Ammon's horn (tissue), 1 donor: ENCODE results near the gene HOXA6.

Experiments
- DNase-seq: peaks from one replicate; pipeline ENCODE4 v3.0.0-alpha.2; 2016; ENCODE audit warnings: low spot score

HOXA6 gene

DNA sequence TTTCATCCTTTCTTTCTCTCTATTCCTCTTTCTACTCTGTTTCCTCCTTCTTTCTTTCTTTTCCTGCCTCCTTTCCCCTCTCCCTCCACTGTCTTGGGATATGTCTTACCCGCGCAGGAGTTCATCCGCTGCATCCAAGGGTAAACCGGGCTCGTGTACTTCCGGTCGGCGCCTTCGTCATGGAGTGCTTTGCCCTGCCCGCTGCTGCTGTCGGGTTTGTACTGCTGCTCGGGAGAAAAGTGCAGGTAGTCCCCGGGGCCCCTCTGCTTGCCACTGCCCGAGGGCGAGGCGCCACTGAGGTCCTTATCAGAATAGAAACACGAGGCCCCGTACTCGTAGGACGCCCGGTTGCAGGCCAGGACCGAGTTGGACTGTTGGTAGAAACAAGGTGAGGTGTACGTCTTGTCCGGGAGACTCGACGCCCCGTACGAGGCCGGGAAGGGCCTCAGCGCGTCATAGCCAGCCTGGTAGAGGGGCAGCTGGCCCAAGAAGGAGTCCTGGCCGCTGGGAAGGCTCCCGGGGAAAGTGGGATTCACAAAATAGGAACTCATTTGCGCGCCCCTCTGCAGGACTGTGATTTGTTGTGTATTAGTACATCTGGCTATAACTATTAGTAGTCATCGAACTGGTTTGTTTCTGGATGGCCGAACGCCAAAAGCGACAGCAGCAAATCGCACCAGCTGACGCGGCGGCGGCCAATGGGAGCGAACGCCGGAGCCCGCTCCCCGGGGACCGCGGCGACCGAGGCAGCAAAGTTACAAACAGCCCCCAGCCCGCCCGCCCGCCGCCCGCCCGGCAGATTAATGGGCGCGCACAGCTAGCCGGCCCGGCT, at the start of gene HOXA6:
Gene HOXA6, minus strand, starts transcription at position 576 of the 832 bp plus-strand sequence. Its CDS starts 25 bp downstream, at position 551.
- no peak for DNase-seq

DNA sequence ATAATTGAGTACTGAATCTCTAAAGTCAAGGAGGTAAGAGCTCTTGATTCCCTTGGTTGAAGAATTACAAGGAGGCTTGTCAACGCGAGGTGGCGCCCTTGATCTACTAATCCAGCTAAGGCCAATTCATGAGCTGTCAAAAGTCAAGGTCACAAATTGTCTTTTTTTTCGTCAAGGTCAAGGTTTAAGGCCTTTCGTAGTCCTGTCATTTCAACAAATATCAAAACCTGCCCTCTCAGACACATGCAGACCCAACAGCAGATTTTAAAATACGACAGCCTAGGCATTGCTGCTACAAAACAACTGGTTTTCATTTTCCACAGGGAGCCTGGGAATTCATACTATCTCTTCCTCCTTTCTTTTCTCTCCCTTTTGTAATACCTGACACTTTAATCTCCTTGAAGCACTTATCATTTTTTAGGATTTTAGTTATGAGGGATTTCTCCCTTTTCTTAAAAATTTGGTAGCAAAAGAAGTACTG, 48.8 kb upstream of the HOXA6 start:
- peak; percentile 88 for DNase-seq

DNA sequence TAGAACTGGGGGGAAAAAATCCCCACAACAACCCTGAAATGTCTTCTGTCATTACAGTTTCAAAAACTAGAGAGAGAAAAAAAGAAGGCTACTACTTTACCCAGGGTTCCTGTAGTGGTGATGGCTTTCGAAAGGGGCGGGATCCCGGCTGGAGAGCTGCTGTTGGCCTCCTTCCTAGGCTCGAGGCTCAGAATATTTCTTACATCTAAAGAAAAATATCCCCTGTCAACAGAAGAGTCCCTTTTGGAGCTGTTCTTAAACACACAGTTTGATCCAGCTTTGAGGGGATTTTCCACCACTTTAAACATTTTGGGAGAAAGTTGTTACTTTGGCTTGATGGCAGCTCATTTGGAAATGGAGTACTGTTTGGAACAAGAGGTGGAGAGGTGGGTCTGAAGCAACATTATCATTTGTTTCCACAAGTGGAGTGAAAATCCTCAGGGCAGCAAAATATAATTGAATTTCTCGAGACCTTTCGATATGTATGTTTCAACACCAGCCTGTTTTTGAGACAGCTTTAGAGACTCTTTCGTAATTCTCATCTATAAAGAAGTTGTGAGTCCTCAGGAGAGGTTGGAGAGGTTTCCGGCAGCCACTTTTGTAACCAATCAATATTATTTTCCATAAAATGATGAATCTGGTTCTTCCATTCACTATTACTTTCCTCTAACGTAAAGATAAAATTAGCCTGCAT, 47.3 kb upstream of the HOXA6 start:
- DNase-seq, result no peak

DNA sequence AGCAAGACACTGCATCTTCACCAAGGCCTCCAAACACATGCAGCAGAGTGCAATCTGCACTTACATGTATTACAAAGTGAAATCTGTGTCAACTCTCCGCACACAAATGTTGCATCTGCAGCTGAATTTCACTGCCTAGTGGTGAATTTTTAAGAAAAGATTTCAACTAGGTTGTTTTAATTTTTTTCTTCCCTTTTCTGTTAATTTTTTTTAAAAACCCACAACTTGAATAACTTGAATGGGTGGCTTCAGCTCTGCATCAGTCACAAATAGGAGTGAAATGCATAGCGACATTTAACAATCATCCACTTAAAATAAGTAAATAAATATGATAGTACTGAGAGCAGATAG, 46.4 kb upstream of the HOXA6 start:
- DNase-seq, result no peak

DNA sequence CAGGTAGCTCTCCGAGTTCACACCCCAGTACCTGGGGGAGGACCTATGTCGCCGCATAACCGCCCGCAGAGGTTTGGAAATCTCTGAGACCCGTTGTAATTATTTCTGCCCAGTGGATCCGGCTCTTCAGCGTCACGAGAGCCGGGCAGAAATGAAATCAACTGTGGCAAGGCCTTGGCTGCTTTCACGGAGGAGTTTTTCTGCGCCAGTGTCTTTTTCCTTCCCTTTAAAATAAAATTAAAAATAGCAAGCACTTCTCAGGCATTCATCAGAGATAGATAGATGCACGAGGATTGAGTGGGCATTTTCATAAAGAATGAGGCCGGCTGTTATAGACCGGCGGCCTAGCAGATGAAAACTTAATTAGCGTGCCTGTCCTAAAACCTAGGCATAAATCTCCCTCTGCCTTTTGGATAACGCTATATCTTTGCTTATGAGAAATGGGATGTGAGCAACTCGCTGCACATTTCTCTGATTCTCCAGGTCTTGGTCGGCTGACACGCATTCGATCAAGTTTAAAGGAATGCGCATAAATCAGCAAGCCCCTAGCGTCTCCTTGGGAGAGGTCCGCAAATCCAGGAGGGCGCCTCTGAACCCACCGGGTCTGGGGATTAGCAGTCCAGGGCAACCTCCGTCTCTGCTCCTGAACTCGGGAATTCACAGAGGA, 45.9 kb upstream of the HOXA6 start:
- DNase-seq, result no peak

DNA sequence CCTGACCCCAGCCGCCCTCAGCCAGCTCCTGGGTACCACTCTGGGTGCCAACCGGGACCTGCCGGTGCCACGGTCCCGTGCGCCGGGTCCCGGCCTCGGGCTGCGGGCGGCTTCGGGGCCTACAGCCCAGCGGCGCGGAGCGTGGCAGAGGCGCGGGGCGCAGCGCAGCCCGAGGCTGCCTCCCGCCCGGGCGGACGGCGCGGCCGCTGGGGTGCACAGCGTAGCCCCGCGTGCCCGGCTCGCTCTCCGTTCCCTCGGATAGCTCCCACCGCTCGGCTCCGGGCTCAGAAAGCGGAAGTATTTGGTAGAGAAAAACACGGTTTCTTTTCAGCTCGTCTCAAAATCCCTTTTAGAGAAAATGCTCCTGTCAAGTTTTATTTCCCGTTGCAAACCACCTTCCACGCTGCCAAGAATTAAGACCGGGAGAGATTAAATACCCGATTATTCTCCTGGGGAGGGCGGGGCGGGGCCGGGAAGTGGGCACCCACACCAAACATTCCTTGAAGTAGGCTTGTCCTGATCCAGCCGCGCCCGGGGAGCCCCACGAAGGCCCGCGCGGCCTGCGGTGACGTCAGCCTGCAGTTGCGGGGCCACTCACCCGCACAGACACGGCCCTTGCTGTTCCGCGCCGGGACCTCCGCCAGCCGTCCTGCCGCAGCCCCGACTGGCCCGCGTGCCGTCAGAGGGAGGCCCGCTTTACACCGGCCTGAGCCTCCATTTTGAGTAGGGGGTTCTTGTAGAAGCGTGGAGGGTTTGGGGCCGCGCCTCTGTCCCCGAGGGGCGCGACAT, 45.2 kb upstream of the HOXA6 start:
- DNase-seq, result no peak

DNA sequence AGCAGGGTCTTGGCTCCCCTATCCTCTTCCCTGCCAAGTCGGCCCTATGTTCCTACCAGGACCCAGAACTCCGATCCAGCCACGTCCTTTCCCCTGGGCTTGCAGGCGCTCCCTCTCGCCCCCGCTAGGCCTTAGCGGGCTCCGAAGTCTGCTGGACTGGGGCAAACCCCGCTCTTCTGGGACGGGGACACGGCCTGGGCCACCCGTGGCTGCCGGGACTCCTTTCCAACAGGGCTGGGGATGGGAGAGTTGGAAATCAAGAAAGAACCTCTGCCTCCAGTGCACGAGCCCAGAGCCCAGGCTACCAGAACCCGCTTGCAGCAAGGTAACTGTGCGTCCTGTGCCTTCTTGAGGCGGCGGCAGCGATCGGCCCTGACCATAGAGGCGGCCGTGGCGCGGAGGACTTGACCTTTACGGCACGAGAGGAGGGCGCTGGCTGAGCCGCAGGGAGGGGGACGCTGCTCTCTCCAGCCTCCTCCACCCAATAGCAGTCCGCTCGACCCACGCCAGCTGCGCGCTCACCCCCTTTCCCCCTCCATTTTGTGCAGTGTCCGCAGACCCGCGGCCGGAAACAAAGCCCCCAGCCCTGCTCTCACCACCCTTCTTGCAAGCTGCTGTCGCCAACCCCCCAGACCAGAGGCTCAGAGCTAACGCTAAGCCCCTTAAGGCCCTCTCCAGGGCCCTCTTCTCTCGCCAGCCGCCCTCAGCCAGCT, 44.4 kb upstream of the HOXA6 start:
- no peak for DNase-seq

DNA sequence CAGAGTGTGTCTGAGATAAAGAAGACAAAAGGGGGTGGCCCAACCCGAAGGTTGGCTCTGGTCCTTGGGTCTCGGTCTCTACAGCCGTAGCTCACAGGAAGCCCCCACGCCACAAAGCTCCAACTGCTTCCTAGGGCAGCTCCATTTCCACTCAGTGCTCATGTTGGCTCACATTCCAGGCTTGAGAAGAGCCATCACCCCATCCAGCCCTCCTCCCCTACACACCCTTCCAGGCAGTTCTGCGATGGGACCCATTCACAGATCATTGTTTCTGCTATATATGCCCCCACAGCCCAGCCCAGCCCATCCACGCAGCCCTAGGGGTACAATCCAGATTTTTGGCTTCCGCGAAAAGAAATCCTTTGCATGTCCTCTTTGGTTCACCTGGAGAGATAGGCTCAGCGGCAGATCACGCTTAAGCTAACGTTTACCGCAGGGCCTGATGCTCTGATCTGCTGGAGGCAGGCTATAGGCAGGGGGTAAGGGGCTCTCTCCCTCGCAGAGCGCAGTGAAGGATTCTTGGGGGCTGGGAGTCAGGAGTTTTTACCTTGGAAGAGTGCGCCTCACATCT, 43.7 kb upstream of the HOXA6 start:
- DNase-seq, result no peak

DNA sequence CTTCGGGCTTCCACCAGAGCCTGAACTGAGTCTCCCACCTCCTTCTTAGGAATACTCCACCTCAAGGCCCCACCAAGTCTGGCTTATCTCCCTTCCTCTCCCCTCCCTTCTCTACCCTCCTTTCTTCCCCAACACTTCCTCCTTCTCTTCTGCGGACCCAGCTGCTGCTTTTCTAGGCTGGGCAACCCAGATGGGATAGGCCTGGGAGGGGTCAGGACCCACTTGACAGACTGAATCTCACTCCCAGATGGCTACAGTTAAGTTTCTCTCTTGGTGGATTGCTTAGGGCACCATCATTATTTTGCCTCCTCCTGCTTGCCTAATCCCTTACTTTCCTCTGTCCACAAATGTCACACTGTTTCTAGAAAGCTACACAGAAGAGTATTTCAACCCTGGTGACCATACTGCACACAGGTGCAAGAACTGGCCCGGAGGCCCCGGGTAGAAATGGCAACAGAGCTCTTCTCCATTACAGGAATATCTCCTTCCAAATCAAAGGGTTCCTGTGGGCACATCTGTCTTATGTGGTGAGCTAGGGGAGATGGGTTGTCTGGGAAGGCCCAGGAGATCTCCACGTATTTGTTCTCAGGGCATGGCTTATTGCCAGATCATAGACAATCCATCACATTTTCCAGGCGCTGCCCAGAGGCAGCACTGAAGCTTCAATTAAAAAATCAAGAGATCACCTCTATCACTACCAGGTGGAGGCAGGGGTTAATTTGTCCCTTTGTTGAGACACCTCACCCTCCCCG, 42.6 kb upstream of the HOXA6 start:
- no peak for DNase-seq

DNA sequence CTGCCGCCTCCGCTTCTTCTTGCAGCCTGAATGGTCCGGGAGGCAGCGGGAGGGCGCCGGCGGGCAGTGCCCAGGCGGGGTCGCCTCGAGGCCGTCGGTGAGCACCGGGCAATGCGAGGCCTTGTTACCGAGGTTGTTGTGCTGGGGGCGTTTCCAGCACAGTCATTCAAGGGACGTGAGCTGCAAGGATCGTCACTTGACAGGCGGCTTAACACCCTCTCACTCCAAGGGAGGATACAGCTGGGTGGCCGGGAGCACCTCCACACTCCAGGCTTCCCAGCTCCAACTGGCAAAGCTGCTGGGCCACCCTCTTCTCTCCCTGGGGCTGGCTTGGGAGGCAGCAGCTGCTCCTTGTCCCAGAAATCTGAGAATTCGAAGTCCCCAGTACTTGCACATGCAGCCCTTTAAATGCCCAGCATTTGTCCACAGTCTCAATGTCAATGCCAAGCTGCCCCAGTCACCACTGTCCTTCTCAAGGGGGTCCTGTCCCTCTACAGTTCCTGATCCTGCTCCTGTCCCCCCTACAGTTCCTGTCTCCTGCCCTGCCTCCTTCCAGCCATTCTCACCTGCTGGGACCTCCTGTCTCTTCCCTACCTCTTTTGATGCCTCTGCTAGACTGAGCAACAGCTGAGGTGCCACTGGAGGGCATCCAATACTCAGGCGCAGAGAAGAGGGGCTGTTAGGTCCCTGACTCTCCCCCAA, 41.9 kb upstream of the HOXA6 start:
- DNase-seq, result no peak

DNA sequence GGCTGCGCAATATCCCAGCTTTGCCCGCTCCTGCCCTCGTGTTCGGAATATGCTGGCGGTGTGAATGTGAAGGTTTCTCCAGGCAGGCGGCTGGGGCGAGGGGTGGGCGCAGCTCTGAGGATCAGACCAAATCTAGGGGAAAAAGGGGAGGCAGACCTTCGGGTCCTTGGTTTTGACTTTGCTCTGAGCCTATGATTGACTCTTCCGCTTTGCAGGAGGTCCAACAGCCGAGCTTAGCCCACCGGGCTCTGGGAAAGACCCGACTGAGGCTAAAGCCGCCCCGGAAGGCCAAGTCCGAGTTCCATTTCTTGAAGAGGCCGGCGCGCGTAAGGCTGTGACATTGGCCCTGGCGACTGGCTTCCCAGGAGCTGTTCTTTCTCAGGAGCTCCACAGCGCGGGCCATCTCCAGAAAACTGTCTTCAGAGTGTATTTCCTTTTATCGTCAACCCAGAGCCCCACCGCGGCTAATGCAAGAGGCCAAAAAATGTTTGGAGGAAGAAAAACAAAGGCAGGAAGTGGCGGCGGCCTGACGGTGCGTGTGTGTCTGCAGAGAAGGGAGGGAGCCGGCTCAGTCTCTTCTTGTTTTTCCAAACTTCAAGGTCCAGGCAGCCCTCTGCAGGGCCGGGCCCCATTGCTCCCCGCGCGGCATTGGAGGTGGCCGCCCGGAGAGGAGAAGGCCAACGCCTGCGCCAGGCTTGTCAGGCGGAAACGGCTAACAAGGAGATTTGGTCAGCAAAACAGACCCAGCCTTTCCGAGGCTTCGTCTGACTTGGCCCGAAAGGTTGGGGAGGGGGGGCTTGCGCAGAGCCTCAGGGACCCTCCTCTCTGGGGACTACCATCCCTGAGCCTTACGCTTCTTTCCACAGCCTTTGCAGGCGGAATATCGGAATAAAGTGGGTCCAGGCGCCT, 41.1 kb upstream of the HOXA6 start:
- no peak for DNase-seq

DNA sequence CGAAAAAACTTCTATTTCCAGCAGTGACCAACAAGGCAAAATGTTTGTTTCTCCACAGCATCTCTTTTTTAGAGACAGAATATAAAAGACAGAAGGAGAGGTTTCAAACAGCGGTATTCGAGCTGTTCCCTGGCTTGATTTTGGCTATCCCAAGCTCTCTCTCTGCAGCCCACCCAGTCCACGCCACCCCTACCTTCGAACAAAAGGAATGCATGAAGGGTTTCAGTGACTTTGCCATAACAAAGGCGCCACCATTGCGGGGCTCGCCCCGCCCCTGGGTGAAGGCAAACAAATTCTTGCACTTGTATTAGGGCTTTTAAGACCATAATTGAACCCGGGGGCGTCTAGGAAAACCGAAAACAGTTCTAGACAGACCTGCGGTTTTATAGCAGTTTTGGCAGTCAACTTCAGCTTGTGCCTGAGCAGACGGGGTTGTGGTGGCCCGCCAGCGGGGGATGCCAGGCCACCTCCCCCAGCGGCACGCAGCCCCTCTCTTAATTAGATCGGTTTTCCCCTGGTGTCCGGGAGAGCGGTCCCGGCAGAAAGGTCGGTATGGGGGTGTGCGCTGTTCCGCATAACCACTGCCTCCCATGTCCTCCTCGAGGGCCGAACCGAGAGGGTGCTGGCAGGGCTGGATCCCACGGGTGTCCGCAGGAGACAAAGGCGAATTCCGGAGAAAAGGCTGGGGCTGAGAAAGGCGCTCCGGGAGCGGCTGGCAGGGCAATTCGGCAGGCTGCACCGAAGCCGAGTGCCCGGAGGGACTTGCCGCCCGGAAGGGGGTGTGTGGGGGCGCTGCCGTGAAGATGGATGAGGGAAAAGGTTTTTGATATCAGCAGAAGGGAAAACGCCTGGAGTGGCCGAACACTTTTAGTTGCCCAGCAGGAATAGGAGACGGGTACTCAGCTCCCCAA, 40.2 kb upstream of the HOXA6 start:
- no peak for DNase-seq

DNA sequence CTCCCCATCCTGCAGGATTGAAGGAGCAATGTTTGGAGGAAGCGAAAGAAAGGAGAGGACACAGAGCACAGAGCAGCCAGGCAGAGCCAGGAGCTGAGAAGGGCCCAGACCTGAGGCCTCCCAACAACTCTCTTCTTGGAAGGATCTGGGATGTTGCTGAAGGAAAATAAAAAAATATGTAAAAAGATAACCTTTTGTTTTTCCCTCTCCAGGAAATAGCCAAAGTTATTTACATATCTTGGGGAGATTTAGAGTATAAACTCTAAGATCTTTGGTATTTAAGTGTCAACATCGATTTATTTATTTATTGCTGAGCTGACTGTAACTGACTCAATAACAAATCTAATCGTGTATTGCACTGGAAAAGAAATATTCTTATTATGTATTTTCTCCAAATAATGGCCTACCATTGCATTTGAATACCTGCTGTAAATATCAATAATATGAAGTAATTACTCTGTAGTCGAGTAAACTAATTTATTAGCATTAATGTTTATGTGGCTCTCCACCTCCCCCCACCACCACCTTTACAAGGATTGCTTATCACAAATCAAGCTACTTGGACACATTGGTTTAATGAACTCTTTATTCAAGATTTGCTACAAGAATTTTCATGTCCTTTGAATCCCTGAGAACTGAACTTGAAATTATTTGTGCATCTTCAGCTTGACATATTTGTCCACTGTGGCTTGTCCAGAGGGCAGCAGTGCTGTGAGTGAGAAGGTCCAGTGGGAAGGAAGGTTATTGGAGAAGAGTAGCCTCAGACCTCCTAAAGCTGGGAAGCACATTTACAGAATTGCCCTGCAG, 39.3 kb upstream of the HOXA6 start:
- DNase-seq, result no peak

DNA sequence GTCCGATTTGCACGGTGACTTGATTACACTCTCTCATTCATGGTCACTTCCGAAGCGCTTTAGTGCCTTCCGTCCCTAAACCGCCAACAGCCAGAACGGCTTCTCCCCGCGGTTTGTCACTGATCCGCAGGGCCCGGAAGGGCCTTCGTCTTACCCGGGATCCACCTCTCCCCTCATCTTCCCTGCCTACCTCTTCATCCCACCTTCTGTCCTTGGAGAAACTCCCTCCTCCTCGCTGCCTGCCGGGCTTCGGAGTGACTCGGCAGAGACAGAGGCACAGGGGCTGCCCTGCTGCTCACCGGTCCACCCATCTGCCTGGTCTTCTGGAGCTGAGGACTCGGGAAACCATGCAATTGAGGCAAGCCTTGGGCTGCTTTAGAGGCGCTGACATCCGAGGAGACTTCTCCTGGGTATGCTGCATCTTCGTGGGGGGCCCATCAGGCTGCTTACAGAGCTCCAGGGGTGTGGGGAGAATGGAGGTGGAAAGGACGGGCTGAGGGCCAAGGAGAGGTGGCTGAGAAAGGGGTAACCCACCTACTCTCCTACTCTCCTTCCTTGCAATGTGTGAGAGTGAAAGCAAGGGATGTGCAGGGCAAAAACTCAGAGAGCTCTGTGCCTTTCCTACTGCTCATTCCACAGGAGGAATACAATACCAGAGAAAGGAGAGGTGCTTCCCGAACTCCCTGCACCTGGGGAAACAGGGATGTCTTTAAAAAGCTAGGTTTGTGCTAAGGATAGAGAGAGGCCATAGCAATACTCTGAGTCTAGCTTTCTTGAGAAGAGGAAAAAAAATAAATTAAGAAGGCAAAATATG, 38.5 kb upstream of the HOXA6 start:
- no peak for DNase-seq

DNA sequence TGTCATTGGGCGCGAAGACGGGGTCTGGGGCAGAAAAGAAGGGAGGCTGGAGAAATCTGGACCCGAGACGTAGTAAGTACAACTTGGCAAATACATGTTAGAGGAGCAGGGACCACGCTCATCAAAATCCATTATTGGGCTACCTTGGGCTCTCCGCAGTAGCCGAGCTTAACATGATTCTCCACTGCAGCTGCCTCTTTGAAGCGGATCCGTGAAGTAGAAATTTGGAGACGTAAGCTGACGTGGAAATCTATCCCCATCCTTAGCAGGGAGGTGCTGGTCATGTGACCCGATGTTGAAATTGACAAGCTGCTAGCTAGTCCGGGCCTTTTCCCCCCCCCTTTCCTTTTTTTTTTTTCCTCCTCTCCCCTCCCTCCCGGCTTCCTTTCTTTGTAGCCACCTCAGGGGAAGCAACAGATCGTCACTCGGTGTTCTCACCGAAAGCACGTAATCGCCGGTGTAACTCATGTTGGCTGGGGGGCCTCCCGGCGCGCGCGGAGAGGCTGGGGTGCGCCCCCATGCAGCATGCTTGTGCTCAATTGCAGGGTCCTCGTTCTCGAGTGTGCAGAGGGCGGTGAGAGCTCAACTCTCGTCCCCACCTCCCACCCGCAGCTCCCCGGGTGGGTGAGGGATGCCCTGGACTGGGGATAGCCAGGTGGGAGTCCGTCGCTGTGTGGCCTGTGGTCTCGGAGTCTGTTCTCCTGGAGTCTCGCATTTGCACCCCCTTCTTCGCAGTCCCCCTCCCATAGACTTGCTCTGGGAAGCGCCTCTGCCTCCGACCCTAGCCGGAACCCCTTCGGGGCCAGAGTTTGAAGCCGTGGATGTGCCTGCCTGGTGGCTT, 37.7 kb upstream of the HOXA6 start, which contains the start of gene HOXA11:
Gene HOXA11, minus strand, starts transcription at position 220 of the 841 bp plus-strand sequence. Its CDS starts 88 bp downstream, at position 132.
- no peak for DNase-seq
